ENCODE measurements around the gene ATP2B2. TPM values are rescaled to one million over a fixed set of nuclear protein-coding genes. Genes with fewer than 3 reads are reported as not detected.

Gene ATP2B2
- total RNA-seq, 2 experiments from 2014 or later, result 0.06 TPM; not detected in 1

- intact Hi-C loops (cut with micrococcal nuclease; ENCODE audit: unreplicated experiment), result loop anchor here (10.0 kb wide), 1 partner anchor 642 kb away; no protein-coding TSS in a partner anchor
- H3K9me3 ChIP-seq (ENCODE audit: low read length), result no peaks in the 10 kb centered on the region
- peak overlapping the region; percentile 44; the same call in 1 of the 2 replicates for H2AFZ ChIP-seq (ENCODE audit: low read length)
- peaks cover 83% of the 10 kb centered on the region for H3K4me1 ChIP-seq (ENCODE audit: insufficient read depth, low read length, poor library complexity, severe bottlenecking)
- no peaks in the 10 kb centered on the region for H3K9me2 ChIP-seq (ENCODE audit: insufficient read depth, low read length)
- TF ChIP-seq EZH2phosphoT487 (IDR thresholded peaks at IDR 0.05; ENCODE audit: borderline replicate concordance, low read depth, low read length), result no peak
- TF ChIP-seq, protein P1, sequence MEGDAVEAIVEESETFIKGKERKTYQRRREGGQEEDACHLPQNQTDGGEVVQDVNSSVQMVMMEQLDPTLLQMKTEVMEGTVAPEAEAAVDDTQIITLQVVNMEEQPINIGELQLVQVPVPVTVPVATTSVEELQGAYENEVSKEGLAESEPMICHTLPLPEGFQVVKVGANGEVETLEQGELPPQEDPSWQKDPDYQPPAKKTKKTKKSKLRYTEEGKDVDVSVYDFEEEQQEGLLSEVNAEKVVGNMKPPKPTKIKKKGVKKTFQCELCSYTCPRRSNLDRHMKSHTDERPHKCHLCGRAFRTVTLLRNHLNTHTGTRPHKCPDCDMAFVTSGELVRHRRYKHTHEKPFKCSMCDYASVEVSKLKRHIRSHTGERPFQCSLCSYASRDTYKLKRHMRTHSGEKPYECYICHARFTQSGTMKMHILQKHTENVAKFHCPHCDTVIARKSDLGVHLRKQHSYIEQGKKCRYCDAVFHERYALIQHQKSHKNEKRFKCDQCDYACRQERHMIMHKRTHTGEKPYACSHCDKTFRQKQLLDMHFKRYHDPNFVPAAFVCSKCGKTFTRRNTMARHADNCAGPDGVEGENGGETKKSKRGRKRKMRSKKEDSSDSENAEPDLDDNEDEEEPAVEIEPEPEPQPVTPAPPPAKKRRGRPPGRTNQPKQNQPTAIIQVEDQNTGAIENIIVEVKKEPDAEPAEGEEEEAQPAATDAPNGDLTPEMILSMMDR (conservative IDR thresholded peaks at IDR 0.05; ENCODE audit: low read length), result no peak
- POLR2A ChIA-PET, result no interaction called here
- H4K20me1 ChIP-seq (ENCODE audit: insufficient read depth, low read length), result no peaks in the 10 kb centered on the region
- DNase-seq (ENCODE audit: low spot score), result no peak
- no TSS peak for BruUV-seq (replicated peaks)
- H3K79me2 ChIP-seq (ENCODE audit: insufficient read depth, low read depth, low read length), result no peaks in the 10 kb centered on the region
- H3K27ac ChIP-seq (ENCODE audit: low read depth, low read length, poor library complexity, severe bottlenecking), result peak overlapping the region; percentile 97
- peak overlapping the region; percentile 68 for H3K4me2 ChIP-seq (ENCODE audit: low read length)
- H3K36me3 ChIP-seq (ENCODE audit: insufficient read depth, low read length), result no peaks in the 10 kb centered on the region
- peak overlapping the region; percentile 43 for H3K4me3 ChIP-seq (ENCODE audit: low read depth, low read length, poor library complexity, severe bottlenecking)
- CTCF ChIA-PET (ENCODE audit: unreplicated experiment), result interaction anchor here (0.6 kb wide), 1 partner anchor 344 kb away, joined by 3 read pairs; no protein-coding TSS in a partner anchor
These were observed 108.5 kb downstream of the ATP2B2 start for GRCh38 chr3:10396931-10397330.

- H3K4me3 ChIP-seq (ENCODE audit: low read depth, low read length, poor library complexity, severe bottlenecking), result peak overlapping the region; percentile 43
- no peaks in the 10 kb centered on the region for H3K9me2 ChIP-seq (ENCODE audit: insufficient read depth, low read length)
- peak; percentile 60 for DNase-seq (ENCODE audit: low spot score)
- BruUV-seq (replicated peaks), result no TSS peak
- peak overlapping the region; percentile 97 for H3K27ac ChIP-seq (ENCODE audit: low read depth, low read length, poor library complexity, severe bottlenecking)
- no peaks in the 10 kb centered on the region for H4K20me1 ChIP-seq (ENCODE audit: insufficient read depth, low read length)
- H3K36me3 ChIP-seq (ENCODE audit: insufficient read depth, low read length), result no peaks in the 10 kb centered on the region
- ChIA-PET POLR2A (interaction anchor here (1.0 kb wide), 1 partner anchor 41 kb away, joined by 3 read pairs; no protein-coding TSS in a partner anchor), CTCF (ENCODE audit: unreplicated experiment) (interaction anchor here (0.6 kb wide), 1 partner anchor 345 kb away, joined by 3 read pairs; no protein-coding TSS in a partner anchor)
- H2AFZ ChIP-seq (ENCODE audit: low read length), result peak overlapping the region; percentile 44; the same call in 1 of the 2 replicates
- TF ChIP-seq, protein P1 (conservative IDR thresholded peaks at IDR 0.05; ENCODE audit: low read length), result no peak
- TF ChIP-seq EZH2phosphoT487 (IDR thresholded peaks at IDR 0.05; ENCODE audit: borderline replicate concordance, low read depth, low read length), result no peak
- H3K9me3 ChIP-seq (ENCODE audit: low read length), result no peaks in the 10 kb centered on the region
- H3K4me1 ChIP-seq (ENCODE audit: insufficient read depth, low read length, poor library complexity, severe bottlenecking), result peaks cover 92% of the 10 kb centered on the region
- intact Hi-C loops (cut with micrococcal nuclease; ENCODE audit: unreplicated experiment), result loop anchor here (10.0 kb wide), 1 partner anchor 641 kb away; no protein-coding TSS in a partner anchor
- no peaks in the 10 kb centered on the region for H3K79me2 ChIP-seq (ENCODE audit: insufficient read depth, low read depth, low read length)
- H3K4me2 ChIP-seq (ENCODE audit: low read length), result peak overlapping the region; percentile 68
These were observed 109.3 kb downstream of the ATP2B2 start for GRCh38 chr3:10396083-10396482.

GRCh38 chr3:10395671-10396070 is 109.7 kb downstream of the ATP2B2 start:
- ChIA-PET CTCF (ENCODE audit: unreplicated experiment) (no interaction called here), POLR2A (interaction anchor here (1.0 kb wide), 1 partner anchor 41 kb away, joined by 3 read pairs; no protein-coding TSS in a partner anchor)
- peak overlapping the region; percentile 43 for H3K4me3 ChIP-seq (ENCODE audit: low read depth, low read length, poor library complexity, severe bottlenecking)
- H4K20me1 ChIP-seq (ENCODE audit: insufficient read depth, low read length), result no peaks in the 10 kb centered on the region
- H3K9me2 ChIP-seq (ENCODE audit: insufficient read depth, low read length), result no peaks in the 10 kb centered on the region
- H3K4me1 ChIP-seq (ENCODE audit: insufficient read depth, low read length, poor library complexity, severe bottlenecking), result peaks cover 96% of the 10 kb centered on the region
- DNase-seq (ENCODE audit: low spot score), result peak; percentile 88
- intact Hi-C loops (cut with micrococcal nuclease; ENCODE audit: unreplicated experiment), result loop anchor here (1.0 to 10.0 kb wide), 2 partner anchors 38 to 641 kb away; no protein-coding TSS in a partner anchor
- H3K4me2 ChIP-seq (ENCODE audit: low read length), result peak overlapping the region; percentile 68
- no peak for TF ChIP-seq EZH2phosphoT487 (IDR thresholded peaks at IDR 0.05; ENCODE audit: borderline replicate concordance, low read depth, low read length)
- TF ChIP-seq, protein P1 (conservative IDR thresholded peaks at IDR 0.05; ENCODE audit: low read length), result no peak
- no peaks in the 10 kb centered on the region for H3K79me2 ChIP-seq (ENCODE audit: insufficient read depth, low read depth, low read length)
- H3K9me3 ChIP-seq (ENCODE audit: low read length), result no peaks in the 10 kb centered on the region
- peak overlapping the region; percentile 44; the same call in 1 of the 2 replicates for H2AFZ ChIP-seq (ENCODE audit: low read length)
- H3K36me3 ChIP-seq (ENCODE audit: insufficient read depth, low read length), result no peaks in the 10 kb centered on the region
- peak overlapping the region; percentile 97 for H3K27ac ChIP-seq (ENCODE audit: low read depth, low read length, poor library complexity, severe bottlenecking)
- no TSS peak for BruUV-seq (replicated peaks)
